Activated naive CD4-positive, alpha-beta T cell treated with anti-CD3 and anti-CD28 coated beads, Interleukin-2, amount 50 U/mL, for 24 hours (primary cell): Measurements from ENCODE around the gene ARPP19.
"Not testable (repeated sequence)": the region's sequence is repeated elsewhere in the genome, so short reads cannot be mapped to it uniquely, and the experiment has no call there.

Source experiments
- H3K27ac Mint-ChIP-seq: one replicate; pipeline ENCODE4 v1.8.0; 2021; ENCODE audit warnings: mild to moderate bottlenecking, mixed read lengths
- H3K27me3 Mint-ChIP-seq: one replicate; pipeline ENCODE4 v1.8.0; 2021; ENCODE audit warnings: mixed read lengths
- H3K36me3 Mint-ChIP-seq: one replicate; pipeline ENCODE4 v1.8.0; 2021; ENCODE audit warnings: mixed read lengths
- H3K4me1 Mint-ChIP-seq: one replicate; pipeline ENCODE4 v1.8.0; 2021; ENCODE audit warnings: mixed read lengths
- H3K4me3 Mint-ChIP-seq: one replicate; pipeline ENCODE4 v1.8.0; 2021; ENCODE audit warnings: mild to moderate bottlenecking, mixed read lengths
- H3K9me3 Mint-ChIP-seq: one replicate; pipeline ENCODE4 v1.8.0; 2021; ENCODE audit warnings: mixed read lengths

Gene ARPP19

GRCh38 chr15:52559022-52559421, 9.8 kb downstream of the ARPP19 start:
- H3K4me1 Mint-ChIP-seq: peaks cover 72% of the 10 kb centered on the region
- no peaks in the 10 kb centered on the region for H3K27me3 Mint-ChIP-seq
- no peaks in the 10 kb centered on the region for H3K9me3 Mint-ChIP-seq
- peak overlapping the region; percentile 92 for H3K27ac Mint-ChIP-seq
- no peak overlapping the region for H3K4me3 Mint-ChIP-seq
- peaks cover 5% of the 10 kb centered on the region for H3K36me3 Mint-ChIP-seq

- peak overlapping the region; percentile 72 for H3K27ac Mint-ChIP-seq
- peak overlapping the region; percentile 15 for H3K4me3 Mint-ChIP-seq
- H3K4me1 Mint-ChIP-seq: peaks cover 65% of the 10 kb centered on the region
- no peaks in the 10 kb centered on the region for H3K27me3 Mint-ChIP-seq
- peaks cover 5% of the 10 kb centered on the region for H3K36me3 Mint-ChIP-seq
- H3K9me3 Mint-ChIP-seq: no peaks in the 10 kb centered on the region
Measured at GRCh38 chr15:52558196-52558595, 10.6 kb downstream of the ARPP19 start.

GRCh38 chr15:52557274-52557641, 11.6 kb downstream of the ARPP19 start:
- no peaks in the 10 kb centered on the region for H3K27me3 Mint-ChIP-seq
- H3K4me1 Mint-ChIP-seq: peaks cover 57% of the 10 kb centered on the region
- no peak overlapping the region for H3K4me3 Mint-ChIP-seq
- H3K36me3 Mint-ChIP-seq: peaks cover 2% of the 10 kb centered on the region
- H3K9me3 Mint-ChIP-seq: no peaks in the 10 kb centered on the region
- peak overlapping the region; percentile 55 for H3K27ac Mint-ChIP-seq

GRCh38 chr15:52556524-52557273, 12.1 kb downstream of the ARPP19 start:
- peaks cover 53% of the 10 kb centered on the region for H3K4me1 Mint-ChIP-seq
- no peak overlapping the region for H3K4me3 Mint-ChIP-seq
- peak overlapping the region; percentile 55 for H3K27ac Mint-ChIP-seq
- H3K27me3 Mint-ChIP-seq: no peaks in the 10 kb centered on the region
- no peaks in the 10 kb centered on the region for H3K9me3 Mint-ChIP-seq
- H3K36me3 Mint-ChIP-seq: peaks cover 3% of the 10 kb centered on the region

GRCh38 chr15:52552303-52552702, 16.5 kb downstream of the ARPP19 start:
- peaks cover 15% of the 10 kb centered on the region for H3K36me3 Mint-ChIP-seq
- peaks cover 14% of the 10 kb centered on the region for H3K4me1 Mint-ChIP-seq
- H3K9me3 Mint-ChIP-seq: no peaks in the 10 kb centered on the region
- H3K27me3 Mint-ChIP-seq: no peaks in the 10 kb centered on the region
- H3K27ac Mint-ChIP-seq: no peak overlapping the region
- H3K4me3 Mint-ChIP-seq: no peak overlapping the region

GRCh38 chr15:52551762-52552161, 17.1 kb downstream of the ARPP19 start:
- no peak overlapping the region for H3K4me3 Mint-ChIP-seq
- H3K9me3 Mint-ChIP-seq: no peaks in the 10 kb centered on the region
- H3K4me1 Mint-ChIP-seq: peaks cover 11% of the 10 kb centered on the region
- no peak overlapping the region for H3K27ac Mint-ChIP-seq
- peaks cover 19% of the 10 kb centered on the region for H3K36me3 Mint-ChIP-seq
- H3K27me3 Mint-ChIP-seq: no peaks in the 10 kb centered on the region

- H3K36me3 Mint-ChIP-seq: peaks cover 24% of the 10 kb centered on the region
- not testable (repeated sequence) for H3K9me3 Mint-ChIP-seq, H3K27ac Mint-ChIP-seq, H3K4me1 Mint-ChIP-seq, H3K27me3 Mint-ChIP-seq, H3K4me3 Mint-ChIP-seq
Measured at GRCh38 chr15:52551186-52551585, 17.6 kb downstream of the ARPP19 start.

- H3K9me3 Mint-ChIP-seq: no peaks in the 10 kb centered on the region
- H3K4me1 Mint-ChIP-seq: no peaks in the 10 kb centered on the region
- no peaks in the 10 kb centered on the region for H3K27me3 Mint-ChIP-seq
- no peak overlapping the region for H3K27ac Mint-ChIP-seq
- H3K4me3 Mint-ChIP-seq: no peak overlapping the region
- H3K36me3 Mint-ChIP-seq: peaks cover 23% of the 10 kb centered on the region
Measured at GRCh38 chr15:52546031-52546751, 22.6 kb downstream of the ARPP19 start.

GRCh38 chr15:52540374-52541012, 28.3 kb downstream of the ARPP19 start:
- Mint-ChIP-seq H3K27ac (no peak overlapping the region), H3K4me1 (no peaks in the 10 kb centered on the region), H3K36me3 (no peaks in the 10 kb centered on the region), H3K9me3 (no peaks in the 10 kb centered on the region), H3K4me3 (no peak overlapping the region), H3K27me3 (peaks cover 2% of the 10 kb centered on the region)

GRCh38 chr15:52537459-52537858, 31.4 kb downstream of the ARPP19 start:
- no peaks in the 10 kb centered on the region for H3K4me1 Mint-ChIP-seq
- H3K27me3 Mint-ChIP-seq: peaks cover 2% of the 10 kb centered on the region
- no peak overlapping the region for H3K4me3 Mint-ChIP-seq
- H3K36me3 Mint-ChIP-seq: no peaks in the 10 kb centered on the region
- H3K27ac Mint-ChIP-seq: no peak overlapping the region
- H3K9me3 Mint-ChIP-seq: no peaks in the 10 kb centered on the region

GRCh38 chr15:52532427-52532826, 36.4 kb downstream of the ARPP19 start:
- H3K4me1 Mint-ChIP-seq: peaks cover 14% of the 10 kb centered on the region
- H3K36me3 Mint-ChIP-seq: no peaks in the 10 kb centered on the region
- peaks cover 2% of the 10 kb centered on the region for H3K27me3 Mint-ChIP-seq
- H3K9me3 Mint-ChIP-seq: no peaks in the 10 kb centered on the region
- no peak overlapping the region for H3K27ac Mint-ChIP-seq
- no peak overlapping the region for H3K4me3 Mint-ChIP-seq

GRCh38 chr15:52529940-52530339, 38.9 kb downstream of the ARPP19 start:
- Mint-ChIP-seq H3K36me3 (no peaks in the 10 kb centered on the region), H3K9me3 (no peaks in the 10 kb centered on the region), H3K4me3 (peak overlapping the region; percentile 82), H3K27me3 (no peaks in the 10 kb centered on the region), H3K4me1 (peaks cover 27% of the 10 kb centered on the region), H3K27ac (peak overlapping the region; percentile 3)

- Mint-ChIP-seq H3K36me3 (no peaks in the 10 kb centered on the region), H3K4me3 (peak overlapping the region; percentile 82), H3K27ac (no peak overlapping the region), H3K27me3 (no peaks in the 10 kb centered on the region), H3K4me1 (peaks cover 27% of the 10 kb centered on the region), H3K9me3 (no peaks in the 10 kb centered on the region)
Measured at GRCh38 chr15:52529341-52529924, 39.4 kb downstream of the ARPP19 start.

GRCh38 chr15:52528564-52529340, 40.1 kb downstream of the ARPP19 start, which contains the start of gene MYO5A:
MYO5A (minus strand) TSS chr15:52528880; CDS start chr15:52528806, 74 bp downstream.
- Mint-ChIP-seq H3K36me3 (no peaks in the 10 kb centered on the region), H3K4me1 (peaks cover 27% of the 10 kb centered on the region), H3K4me3 (peak within 1 kb of the TSS; percentile 94), H3K27me3 (no peaks in the 10 kb centered on the region), H3K27ac (peak within 1 kb of the TSS; percentile 24), H3K9me3 (no peaks in the 10 kb centered on the region)

GRCh38 chr15:52527911-52528563, 40.8 kb downstream of the ARPP19 start:
- H3K9me3 Mint-ChIP-seq: no peaks in the 10 kb centered on the region
- peak overlapping the region; percentile 24 for H3K27ac Mint-ChIP-seq
- peaks cover 31% of the 10 kb centered on the region for H3K4me1 Mint-ChIP-seq
- peaks cover 2% of the 10 kb centered on the region for H3K36me3 Mint-ChIP-seq
- peak overlapping the region; percentile 94 for H3K4me3 Mint-ChIP-seq
- no peaks in the 10 kb centered on the region for H3K27me3 Mint-ChIP-seq
